GM18909 (cell line): Measurements from ENCODE around the gene SPHK1.

Source experiments
- ATAC-seq: cut with Tn5 transposase; IDR thresholded peaks from one replicate; pipeline ENCODE4 v1.9.1; 2021; ENCODE audit warnings: mild to moderate bottlenecking; ENCODE audit not compliant: unreplicated experiment, poor library complexity

Gene SPHK1

GRCh38 chr17:76428511-76428910 is 44.1 kb downstream of the SPHK1 start:
- ATAC-seq: no peak

DNA sequence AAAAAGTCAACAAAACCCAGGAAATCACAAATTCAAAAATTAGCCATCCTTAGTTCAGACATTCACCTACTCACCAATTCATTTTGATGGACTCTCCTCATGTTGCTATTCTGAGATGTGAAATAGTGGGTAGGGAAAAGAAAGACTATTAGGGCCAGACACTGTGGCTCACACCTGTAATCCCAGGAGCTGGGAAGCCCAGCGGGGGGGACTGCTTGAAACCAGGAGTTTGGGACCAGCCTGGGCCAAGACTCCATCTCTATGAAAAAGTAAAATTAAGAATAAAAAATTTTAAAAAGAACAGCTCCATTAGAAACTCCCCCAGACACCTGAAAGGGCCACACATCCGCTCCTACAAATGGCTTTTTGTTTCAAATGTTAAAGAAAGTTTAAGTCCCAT is 47.1 kb downstream of the SPHK1 start:
- no peak for ATAC-seq

GRCh38 chr17:76432004-76432403 is 47.6 kb downstream of the SPHK1 start:
- ATAC-seq: no peak

GRCh38 chr17:76432712-76433336 is 48.4 kb downstream of the SPHK1 start:
- ATAC-seq: no peak

DNA sequence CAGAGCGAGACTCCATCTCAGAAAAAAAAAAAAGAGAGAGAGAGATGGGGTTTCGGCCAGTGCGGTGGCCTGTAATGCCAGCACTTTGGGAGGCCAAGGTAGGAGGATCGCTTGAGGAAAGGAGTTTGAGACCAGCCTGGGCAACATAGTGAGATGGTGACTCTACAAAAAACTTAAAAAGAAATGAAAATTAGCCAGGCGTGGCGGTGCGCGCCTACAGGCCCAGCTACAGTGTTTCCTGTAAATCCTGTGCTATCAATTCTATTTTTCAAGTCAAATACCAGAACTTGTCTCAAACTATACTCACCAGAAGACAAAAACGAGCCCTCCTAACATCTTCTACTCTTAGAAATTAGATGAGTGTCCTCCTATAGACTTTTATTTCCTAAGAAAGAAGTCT is 49.3 kb downstream of the SPHK1 start:
- no peak for ATAC-seq

DNA sequence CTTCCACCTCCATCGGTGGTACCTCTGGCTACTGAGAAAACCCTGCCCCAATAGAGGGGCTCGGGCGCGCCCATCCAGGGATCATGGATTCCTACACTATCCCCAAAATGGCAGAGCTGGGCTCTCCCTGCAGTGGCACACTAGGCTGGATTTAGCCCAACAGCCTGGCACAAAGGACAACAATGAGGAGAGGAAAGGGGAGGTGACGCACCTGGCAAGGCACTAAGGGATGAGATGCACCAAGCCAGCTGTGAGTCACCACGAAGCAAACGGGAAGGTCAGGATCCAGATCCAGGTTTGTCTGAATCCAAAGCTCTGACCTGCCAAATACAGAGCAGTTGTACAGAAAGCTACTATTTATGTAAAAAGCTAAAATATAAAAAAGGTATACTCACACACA is 50.5 kb downstream of the SPHK1 start:
- no peak for ATAC-seq

- no peak for ATAC-seq
Observed at GRCh38 chr17:76435751-76436150, 51.3 kb downstream of the SPHK1 start.
